B cell (primary cell): ENCODE data around the gene CYRIA.

ENCODE experiments used
- EZH2 ChIP-seq: IDR thresholded peaks from 2 replicates; pipeline ENCODE4 v1.6.1; 2012; ENCODE audit warnings: borderline replicate concordance, low read depth, mild to moderate bottlenecking, moderate library complexity, low read length; ENCODE audit not compliant: insufficient read depth, poor library complexity, severe bottlenecking
- TF ChIP-seq, protein P1 (sequence below): fragments of 200-600 bp; IDR thresholded peaks from one replicate; pipeline ENCODE4 v1.8.0; 2022; ENCODE audit warnings: antibody characterized with exemption, mild to moderate bottlenecking

DNA sequence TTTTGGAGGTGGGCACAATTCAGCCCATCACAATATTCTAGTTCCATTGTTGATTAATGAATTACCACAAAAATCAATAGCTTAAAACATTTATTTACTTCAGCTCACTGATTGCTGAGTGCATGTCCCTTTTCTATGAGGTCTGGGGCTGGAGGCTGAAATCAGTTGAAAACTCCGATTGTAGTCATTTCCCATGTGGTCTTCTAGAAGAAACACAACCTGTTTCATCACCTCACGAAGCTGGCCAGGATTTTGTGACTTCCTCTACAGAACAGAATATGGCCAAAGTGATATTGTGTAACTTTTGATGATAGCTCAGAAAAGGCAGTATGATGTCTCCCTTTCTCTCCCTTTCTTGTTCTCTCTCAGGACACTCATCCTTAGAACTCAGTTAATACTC lies 44.1 kb upstream of the CYRIA start:
- TF ChIP-seq EZH2: no peak
- TF ChIP-seq, protein P1, sequence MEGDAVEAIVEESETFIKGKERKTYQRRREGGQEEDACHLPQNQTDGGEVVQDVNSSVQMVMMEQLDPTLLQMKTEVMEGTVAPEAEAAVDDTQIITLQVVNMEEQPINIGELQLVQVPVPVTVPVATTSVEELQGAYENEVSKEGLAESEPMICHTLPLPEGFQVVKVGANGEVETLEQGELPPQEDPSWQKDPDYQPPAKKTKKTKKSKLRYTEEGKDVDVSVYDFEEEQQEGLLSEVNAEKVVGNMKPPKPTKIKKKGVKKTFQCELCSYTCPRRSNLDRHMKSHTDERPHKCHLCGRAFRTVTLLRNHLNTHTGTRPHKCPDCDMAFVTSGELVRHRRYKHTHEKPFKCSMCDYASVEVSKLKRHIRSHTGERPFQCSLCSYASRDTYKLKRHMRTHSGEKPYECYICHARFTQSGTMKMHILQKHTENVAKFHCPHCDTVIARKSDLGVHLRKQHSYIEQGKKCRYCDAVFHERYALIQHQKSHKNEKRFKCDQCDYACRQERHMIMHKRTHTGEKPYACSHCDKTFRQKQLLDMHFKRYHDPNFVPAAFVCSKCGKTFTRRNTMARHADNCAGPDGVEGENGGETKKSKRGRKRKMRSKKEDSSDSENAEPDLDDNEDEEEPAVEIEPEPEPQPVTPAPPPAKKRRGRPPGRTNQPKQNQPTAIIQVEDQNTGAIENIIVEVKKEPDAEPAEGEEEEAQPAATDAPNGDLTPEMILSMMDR: no peak
